Tibial nerve (tissue), 4 donors: ENCODE data around the gene MUC5B. TPM values are rescaled to one million over a fixed set of nuclear protein-coding genes. Genes with fewer than 3 reads are reported as not detected.
A peak's percentile ranks its signal among the peaks of the same experiment; 100 is the strongest.

ENCODE experiments used
- DNase-seq, 2 donors: peaks; one replicate each; pipeline ENCODE4 v3.0.0-alpha.2; 2019; ENCODE audit warnings: low spot score in 2 of 2
- H3K27ac ChIP-seq, 4 donors: fragments of 200-600 bp; sonication (generic) in 3 of 4; one replicate each; pipeline ENCODE4 v1.5.1; 2017 to 2019; ENCODE audit warnings: mild to moderate bottlenecking in 1 of 4
- H3K27me3 ChIP-seq, 2 donors: fragments of 200-600 bp; sonication (generic) in 1 of 2; one replicate each; pipeline versions ENCODE4 v1.5.1 to v1.6.0; 2017 to 2019
- H3K36me3 ChIP-seq, 3 donors: fragments of 200-600 bp; sonication (generic); one replicate each; pipeline ENCODE4 v1.5.1; 2018 to 2019
- H3K4me1 ChIP-seq, 4 donors: fragments of 200-600 bp; sonication (generic) in 3 of 4; one replicate each; pipeline ENCODE4 v1.5.1; 2017 to 2019
- H3K4me3 ChIP-seq, 4 donors: fragments of 200-600 bp; sonication (generic) in 3 of 4; one replicate each; pipeline ENCODE4 v1.5.1; 2017 to 2019; ENCODE audit warnings: mild to moderate bottlenecking in 1 of 4, moderate library complexity in 1 of 4
- H3K9me3 ChIP-seq, 4 donors: fragments of 200-600 bp; sonication (generic) in 3 of 4; one replicate each; pipeline ENCODE4 v1.5.1; 2017 to 2019
- EP300 ChIP-seq, 2 donors: sonication (generic); formaldehyde crosslinking; IDR thresholded peaks; one replicate each; pipeline ENCODE4 v1.6.1; 2017; ENCODE audit warnings: antibody characterized with exemption in 2 of 2, mild to moderate bottlenecking in 1 of 2
- POLR2A ChIP-seq, 2 donors: fragments of 450-650 bp; IDR thresholded peaks; one replicate each; pipeline ENCODE4 v1.6.1; 2017; ENCODE audit warnings: antibody characterized with exemption in 2 of 2, mild to moderate bottlenecking in 2 of 2, moderate library complexity in 2 of 2
- WGBS, 2 donors: methylation state at CpG; one replicate each; pipeline ENCODE4 v1.1.5; 2018; 5-methylcytosine and 5-hydroxymethylcytosine counted together
- total RNA-seq, 4 donors: library from RNA; depleted of rRNA; stranded (reverse); fragments of >200 nt; gene quantifications; one replicate each; pipeline ENCODE4 v1.1.0, GENCODE V29; 2016
- TF ChIP-seq, protein P1 (sequence below), 5 experiments: fragments of 200-600 bp in 3 of 5; fragments of 450-650 bp in 2 of 5; sonication (generic) in 3 of 5; IDR thresholded peaks; one replicate each; pipeline ENCODE4 v1.5.1; 2016 to 2019; ENCODE audit warnings: antibody characterized with exemption in 5 of 5, mild to moderate bottlenecking in 3 of 5, moderate library complexity in 2 of 5

Gene MUC5B
- total RNA-seq, 4 donors from 2014 or later, result under 0.01 to 0.22 TPM; not detected in 2

DNA sequence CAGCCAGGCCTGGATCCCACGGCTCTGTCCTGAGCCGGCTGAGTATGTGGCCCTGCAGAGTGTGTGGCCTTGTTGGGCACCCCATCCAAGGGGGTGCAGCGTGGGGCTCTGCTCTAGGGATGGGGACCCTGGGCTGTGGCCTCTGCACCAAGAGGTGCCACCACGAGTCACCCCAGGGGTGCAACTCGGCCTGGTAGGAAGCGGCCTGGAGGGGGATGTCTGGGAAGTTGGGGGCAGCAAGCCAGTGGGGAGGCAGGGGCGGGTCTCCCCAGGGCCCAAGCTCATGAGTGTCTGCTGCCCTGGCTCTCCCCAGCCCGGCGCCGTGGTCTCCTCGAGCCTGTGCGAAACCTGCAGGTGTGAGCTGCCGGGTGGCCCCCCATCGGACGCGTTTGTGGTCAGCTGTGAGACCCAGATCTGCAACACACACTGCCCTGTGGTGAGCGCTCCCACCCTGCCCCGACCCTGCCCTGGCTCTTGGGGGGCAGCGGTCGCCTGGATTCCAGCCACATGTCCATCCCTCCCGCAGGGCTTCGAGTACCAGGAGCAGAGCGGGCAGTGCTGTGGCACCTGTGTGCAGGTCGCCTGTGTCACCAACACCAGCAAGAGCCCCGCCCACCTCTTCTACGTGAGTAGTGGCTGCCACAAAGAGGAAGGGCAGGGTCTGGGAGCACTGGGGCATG lies 24.2 kb upstream of the MUC5B start:
- Histone ChIP-seq H3K36me3 (no peaks in the 10 kb centered on the region), H3K4me1 (peaks cover 0 to 15% (median 0%) of the 10 kb centered on the region in 4 donors), H3K27me3 (peaks cover 0 to 56% of the 10 kb centered on the region in 2 donors), H3K9me3 (no peaks in the 10 kb centered on the region), H3K4me3 (no peak overlapping the region), H3K27ac (no peak overlapping the region)
- no peak for TF ChIP-seq EP300 (IDR thresholded peaks at IDR 0.05)
- no peak for DNase-seq
- 73 to 77% methylated on average over 13 to 19 of the region's 26 CpGs for WGBS, 2 donors

DNA sequence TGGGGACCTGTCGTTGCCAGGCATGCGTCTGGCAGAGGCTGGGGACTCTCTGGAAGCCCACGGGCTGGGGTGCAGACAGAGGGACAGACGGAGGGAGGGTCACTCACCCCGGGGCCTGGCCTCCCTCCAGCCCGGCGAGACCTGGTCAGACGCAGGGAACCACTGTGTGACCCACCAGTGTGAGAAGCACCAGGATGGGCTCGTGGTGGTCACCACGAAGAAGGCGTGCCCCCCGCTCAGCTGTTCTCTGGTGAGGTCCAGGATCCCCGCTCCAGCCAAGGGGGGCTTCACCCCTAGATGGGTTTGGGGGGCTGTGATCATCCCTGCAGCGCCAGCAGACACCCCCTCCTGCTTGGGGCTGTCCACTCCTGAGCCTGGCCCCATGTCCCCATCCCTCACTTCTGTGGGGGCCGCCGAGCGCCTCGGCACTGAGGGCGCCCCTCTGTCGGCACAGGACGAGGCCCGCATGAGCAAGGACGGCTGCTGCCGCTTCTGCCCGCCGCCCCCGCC lies 23.6 kb upstream of the MUC5B start:
- Histone ChIP-seq H3K4me3 (no peak overlapping the region), H3K9me3 (no peaks in the 10 kb centered on the region), H3K4me1 (peaks cover 0 to 15% (median 0%) of the 10 kb centered on the region in 4 donors), H3K36me3 (no peaks in the 10 kb centered on the region), H3K27me3 (peaks cover 0 to 57% of the 10 kb centered on the region in 2 donors), H3K27ac (no peak overlapping the region)
- 70 to 72% methylated on average over 2 to 13 of the region's 27 CpGs for WGBS, 2 donors
- DNase-seq, result no peak
- TF ChIP-seq EP300 (IDR thresholded peaks at IDR 0.05), result no peak

DNA sequence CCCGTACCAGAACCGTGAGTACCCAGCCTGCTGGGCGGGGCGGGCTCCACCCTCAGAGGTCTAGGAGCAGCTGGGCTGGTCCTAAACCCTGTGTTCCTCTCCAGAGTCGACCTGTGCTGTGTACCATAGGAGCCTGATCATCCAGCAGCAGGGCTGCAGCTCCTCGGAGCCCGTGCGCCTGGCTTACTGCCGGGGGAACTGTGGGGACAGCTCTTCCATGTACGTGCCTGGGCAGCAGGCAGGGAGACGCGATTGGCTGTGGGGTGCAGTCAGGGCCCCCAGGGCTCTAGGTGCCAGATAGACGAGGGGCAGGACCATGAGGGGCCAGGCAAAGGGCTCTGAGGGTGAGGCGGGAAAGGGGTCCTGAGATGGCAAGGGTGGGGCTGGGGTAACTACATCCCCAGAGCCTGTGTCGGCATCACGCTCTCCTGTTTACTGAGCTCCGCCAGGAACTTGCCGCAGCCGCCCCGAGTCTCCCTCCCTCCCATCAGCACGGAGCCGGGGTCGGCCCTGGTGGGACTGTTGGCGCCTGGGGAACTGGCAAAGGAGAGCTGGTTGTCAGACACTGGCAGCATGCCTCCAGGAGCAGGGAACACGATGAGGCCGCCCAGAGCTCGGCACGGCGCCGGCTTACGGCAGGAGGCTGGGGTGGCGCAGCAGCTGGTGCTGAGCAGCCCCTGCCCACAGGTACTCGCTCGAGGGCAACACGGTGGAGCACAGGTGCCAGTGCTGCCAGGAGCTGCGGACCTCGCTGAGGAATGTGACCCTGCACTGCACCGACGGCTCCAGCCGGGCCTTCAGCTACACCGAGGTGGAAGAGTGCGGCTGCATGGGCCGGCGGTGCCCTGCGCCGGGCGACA lies 22.9 kb upstream of the MUC5B start:
- 70 to 72% methylated on average over 30 to 33 of the region's 47 CpGs for WGBS, 2 donors
- no peak for DNase-seq
- Histone ChIP-seq H3K4me3 (no peak overlapping the region), H3K9me3 (no peaks in the 10 kb centered on the region), H3K36me3 (no peaks in the 10 kb centered on the region), H3K4me1 (peaks cover 0 to 15% (median 0%) of the 10 kb centered on the region in 4 donors), H3K27me3 (peaks cover 0 to 57% of the 10 kb centered on the region in 2 donors), H3K27ac (no peak overlapping the region)
- TF ChIP-seq, protein P1, sequence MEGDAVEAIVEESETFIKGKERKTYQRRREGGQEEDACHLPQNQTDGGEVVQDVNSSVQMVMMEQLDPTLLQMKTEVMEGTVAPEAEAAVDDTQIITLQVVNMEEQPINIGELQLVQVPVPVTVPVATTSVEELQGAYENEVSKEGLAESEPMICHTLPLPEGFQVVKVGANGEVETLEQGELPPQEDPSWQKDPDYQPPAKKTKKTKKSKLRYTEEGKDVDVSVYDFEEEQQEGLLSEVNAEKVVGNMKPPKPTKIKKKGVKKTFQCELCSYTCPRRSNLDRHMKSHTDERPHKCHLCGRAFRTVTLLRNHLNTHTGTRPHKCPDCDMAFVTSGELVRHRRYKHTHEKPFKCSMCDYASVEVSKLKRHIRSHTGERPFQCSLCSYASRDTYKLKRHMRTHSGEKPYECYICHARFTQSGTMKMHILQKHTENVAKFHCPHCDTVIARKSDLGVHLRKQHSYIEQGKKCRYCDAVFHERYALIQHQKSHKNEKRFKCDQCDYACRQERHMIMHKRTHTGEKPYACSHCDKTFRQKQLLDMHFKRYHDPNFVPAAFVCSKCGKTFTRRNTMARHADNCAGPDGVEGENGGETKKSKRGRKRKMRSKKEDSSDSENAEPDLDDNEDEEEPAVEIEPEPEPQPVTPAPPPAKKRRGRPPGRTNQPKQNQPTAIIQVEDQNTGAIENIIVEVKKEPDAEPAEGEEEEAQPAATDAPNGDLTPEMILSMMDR (IDR thresholded peaks at IDR 0.05), result no peak
- TF ChIP-seq EP300 (IDR thresholded peaks at IDR 0.05) (no peak), POLR2A (IDR thresholded peaks at IDR 0.05) (no peak)

DNA sequence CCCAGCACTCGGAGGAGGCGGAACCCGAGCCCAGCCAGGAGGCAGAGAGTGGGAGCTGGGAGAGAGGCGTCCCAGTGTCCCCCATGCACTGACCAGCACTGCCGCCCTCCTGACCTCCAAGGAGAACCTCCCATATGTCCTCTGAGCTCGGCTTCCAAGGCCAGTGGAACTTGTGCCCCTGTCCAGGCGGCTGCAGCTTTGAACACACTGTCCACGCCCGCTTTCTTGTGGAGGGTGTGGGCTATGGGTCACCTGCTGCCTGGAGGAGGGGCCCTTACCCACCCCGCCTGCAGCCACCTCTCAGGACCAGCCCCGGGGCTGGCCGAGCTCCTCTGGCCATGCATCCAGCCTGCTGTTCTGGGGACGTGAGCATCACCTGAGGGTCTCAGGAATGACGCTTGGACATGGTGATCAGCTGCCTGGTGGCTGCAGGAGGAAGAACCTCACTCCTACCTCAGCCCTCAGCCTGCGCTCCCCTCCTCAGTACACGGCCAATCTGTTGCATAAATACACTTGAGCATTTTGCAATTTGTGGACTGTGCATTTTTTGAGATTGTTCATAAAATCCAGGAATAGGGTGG lies 22.2 kb upstream of the MUC5B start:
- peak in 1 of 2 donors; percentile 3 for DNase-seq
- 71 to 81% methylated on average over 7 to 13 of the region's 16 CpGs for WGBS, 2 donors
- Histone ChIP-seq H3K4me3 (no peak overlapping the region), H3K27ac (no peak overlapping the region), H3K36me3 (no peaks in the 10 kb centered on the region), H3K4me1 (peaks cover 0 to 15% (median 0%) of the 10 kb centered on the region in 4 donors), H3K9me3 (no peaks in the 10 kb centered on the region), H3K27me3 (peaks cover 0 to 56% of the 10 kb centered on the region in 2 donors)
- no peak for TF ChIP-seq POLR2A (IDR thresholded peaks at IDR 0.05)
- no peak for TF ChIP-seq EP300 (IDR thresholded peaks at IDR 0.05)
- TF ChIP-seq, protein P1 (IDR thresholded peaks at IDR 0.05), result no peak

DNA sequence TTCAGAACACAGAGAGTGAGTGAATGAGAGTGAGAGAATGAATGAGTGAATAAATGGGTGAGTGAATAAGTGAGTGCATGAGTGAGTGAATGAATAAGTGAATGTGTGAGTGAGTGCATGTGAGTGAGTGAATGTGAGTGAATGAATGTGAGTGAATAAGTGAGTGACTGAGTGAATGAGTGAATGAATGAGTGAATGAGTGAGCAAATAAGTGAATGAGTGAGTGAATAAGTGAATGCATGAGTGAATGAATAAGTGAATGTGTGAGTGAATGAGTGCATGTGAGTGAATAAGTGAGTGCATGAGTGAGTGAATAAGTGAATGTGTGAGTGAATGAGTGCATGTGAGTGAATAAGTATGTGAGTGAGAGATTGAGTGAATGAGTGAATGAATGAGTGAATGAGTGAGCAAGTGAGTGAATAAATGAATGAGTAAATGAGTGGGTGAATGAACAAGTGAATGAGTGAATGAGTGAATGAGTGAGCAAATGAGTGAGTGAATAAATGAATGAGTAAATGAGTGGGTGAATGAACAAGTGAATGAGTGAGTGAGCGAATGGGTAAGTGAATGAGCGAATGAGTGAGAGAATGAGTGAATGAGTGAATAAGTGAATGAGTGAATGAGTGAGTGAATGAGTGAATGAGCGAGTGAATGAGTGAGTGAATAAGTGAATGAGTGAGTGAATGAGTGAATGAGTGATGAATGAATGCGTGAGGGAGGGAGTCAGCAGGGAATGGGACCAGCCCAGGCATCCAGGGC lies 21.3 kb upstream of the MUC5B start:
- H3K4me1 ChIP-seq, result peaks cover 0 to 15% (median 0%) of the 10 kb centered on the region in 4 donors
- H3K9me3 ChIP-seq, result no peaks in the 10 kb centered on the region
- no peak for DNase-seq
- H3K36me3 ChIP-seq, result no peaks in the 10 kb centered on the region
- WGBS, 2 donors, result 88 to 91% methylated on average over 4 of the region's 4 CpGs
- peaks cover 0 to 47% of the 10 kb centered on the region in 2 donors for H3K27me3 ChIP-seq
- TF ChIP-seq EP300 (IDR thresholded peaks at IDR 0.05) (no peak), POLR2A (IDR thresholded peaks at IDR 0.05) (no peak)
- TF ChIP-seq, protein P1 (IDR thresholded peaks at IDR 0.05), result no peak
- no peak overlapping the region for H3K27ac ChIP-seq
- H3K4me3 ChIP-seq, result no peak overlapping the region
